Right renal cortex interstitium (tissue), 3 donors: ENCODE measurements around the gene HMOX2. TPM values are rescaled to one million over a fixed set of nuclear protein-coding genes. Genes with fewer than 3 reads are reported as not detected.

Experiments
- DNase-seq, 3 donors: peaks; one replicate each; pipeline ENCODE4 v3.0.0-alpha.2; 2013; ENCODE audit warnings: low read depth in 3 of 3, low spot score in 2 of 3
- polyA plus RNA-seq, 3 donors: library from polyadenylated mRNA; unstranded; fragments of 120-200 nt; gene quantifications; one replicate each; pipeline ENCODE4 v1.2.1, GENCODE V29; 2013; ENCODE audit not compliant: insufficient read length in 3 of 3

Gene HMOX2, protein sequence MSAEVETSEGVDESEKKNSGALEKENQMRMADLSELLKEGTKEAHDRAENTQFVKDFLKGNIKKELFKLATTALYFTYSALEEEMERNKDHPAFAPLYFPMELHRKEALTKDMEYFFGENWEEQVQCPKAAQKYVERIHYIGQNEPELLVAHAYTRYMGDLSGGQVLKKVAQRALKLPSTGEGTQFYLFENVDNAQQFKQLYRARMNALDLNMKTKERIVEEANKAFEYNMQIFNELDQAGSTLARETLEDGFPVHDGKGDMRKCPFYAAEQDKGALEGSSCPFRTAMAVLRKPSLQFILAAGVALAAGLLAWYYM
- polyA plus RNA-seq, result 10 to 100 TPM; 47.3 to 49.0 (median 48.3) TPM

GRCh38 chr16:4475880-4476788 lies at the start of gene HMOX2:
Gene HMOX2 (plus strand): TSS chr16:4476398. CDS start chr16:4505525, 29,127 bp downstream.
- DNase-seq, result peak; percentile 64 to 78 (median 72)

GRCh38 chr16:4426722-4427372 lies 49.4 kb upstream of the HMOX2 start:
- DNase-seq, result no peak

- DNase-seq, result no peak
Observed at GRCh38 chr16:4428500-4428899, 47.7 kb upstream of the HMOX2 start.

GRCh38 chr16:4431023-4431422 lies 45.2 kb upstream of the HMOX2 start:
- DNase-seq, result no peak

DNA sequence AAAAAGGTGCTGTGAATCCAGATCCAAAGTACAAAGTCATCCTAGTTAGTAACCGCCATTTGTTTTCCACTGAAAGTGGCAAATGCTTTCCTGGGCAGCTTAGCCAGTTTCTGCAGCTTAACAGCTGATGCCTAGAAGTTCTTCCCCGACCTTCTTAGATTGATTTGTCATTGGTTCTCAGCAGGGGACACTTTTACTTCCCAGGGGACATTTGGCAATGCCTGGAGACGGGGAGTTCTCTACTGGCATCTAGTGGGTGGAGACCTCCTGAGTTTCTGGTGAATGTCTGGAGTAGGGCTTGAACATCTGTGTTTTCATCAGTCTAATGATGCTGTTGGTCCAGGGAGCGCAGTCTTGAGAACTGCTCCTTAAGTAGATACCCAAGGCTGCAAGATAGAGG lies 43.0 kb upstream of the HMOX2 start:
- DNase-seq, result no peak

GRCh38 chr16:4433914-4434787 lies 42.0 kb upstream of the HMOX2 start:
- no peak for DNase-seq

- DNase-seq, result no peak
Observed at GRCh38 chr16:4435337-4436067, 40.7 kb upstream of the HMOX2 start.

DNA sequence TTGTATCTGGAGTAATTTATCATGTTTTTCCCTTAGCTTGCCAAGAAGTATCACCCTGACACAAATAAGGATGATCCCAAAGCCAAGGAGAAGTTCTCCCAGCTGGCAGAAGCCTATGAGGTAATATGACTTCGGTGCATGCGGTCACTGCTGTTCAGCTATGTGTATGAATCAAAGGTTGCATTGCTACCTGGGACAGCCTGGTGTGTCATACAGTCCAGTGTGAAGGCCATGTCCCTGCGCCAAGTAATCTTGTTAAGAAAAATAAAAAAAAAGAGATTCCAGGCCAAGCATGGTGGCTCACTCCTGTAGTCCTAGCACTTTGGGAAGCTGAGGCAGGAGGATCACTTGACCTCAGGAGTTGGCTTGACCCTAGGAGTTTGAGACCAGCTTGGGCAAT lies 38.8 kb upstream of the HMOX2 start:
- DNase-seq, result no peak

- no peak for DNase-seq
Observed at GRCh38 chr16:4442371-4442770, 33.8 kb upstream of the HMOX2 start.

DNA sequence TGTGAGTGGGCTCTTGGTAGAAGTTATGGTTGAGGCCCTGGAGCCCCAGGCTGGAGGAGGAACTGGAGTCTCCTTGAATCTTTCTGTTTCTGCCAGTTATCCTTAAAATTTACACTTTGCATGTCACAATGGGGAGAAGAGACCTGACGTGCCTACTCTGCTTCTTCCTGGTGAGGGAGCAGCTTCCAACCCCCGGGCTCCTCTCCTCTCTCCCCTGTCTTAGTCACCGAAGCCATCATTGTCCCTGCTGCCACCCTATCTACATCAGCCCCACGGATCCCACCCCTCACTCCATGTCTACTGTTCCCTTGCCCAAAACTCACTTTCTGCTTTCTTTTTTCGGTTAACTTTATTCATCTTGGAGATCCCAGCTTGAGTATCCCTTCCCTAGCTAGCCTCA lies 32.9 kb upstream of the HMOX2 start:
- no peak for DNase-seq

- DNase-seq, result no peak
Observed at GRCh38 chr16:4443986-4444385, 32.2 kb upstream of the HMOX2 start.

GRCh38 chr16:4450430-4450829 lies 25.8 kb upstream of the HMOX2 start:
- no peak for DNase-seq

DNA sequence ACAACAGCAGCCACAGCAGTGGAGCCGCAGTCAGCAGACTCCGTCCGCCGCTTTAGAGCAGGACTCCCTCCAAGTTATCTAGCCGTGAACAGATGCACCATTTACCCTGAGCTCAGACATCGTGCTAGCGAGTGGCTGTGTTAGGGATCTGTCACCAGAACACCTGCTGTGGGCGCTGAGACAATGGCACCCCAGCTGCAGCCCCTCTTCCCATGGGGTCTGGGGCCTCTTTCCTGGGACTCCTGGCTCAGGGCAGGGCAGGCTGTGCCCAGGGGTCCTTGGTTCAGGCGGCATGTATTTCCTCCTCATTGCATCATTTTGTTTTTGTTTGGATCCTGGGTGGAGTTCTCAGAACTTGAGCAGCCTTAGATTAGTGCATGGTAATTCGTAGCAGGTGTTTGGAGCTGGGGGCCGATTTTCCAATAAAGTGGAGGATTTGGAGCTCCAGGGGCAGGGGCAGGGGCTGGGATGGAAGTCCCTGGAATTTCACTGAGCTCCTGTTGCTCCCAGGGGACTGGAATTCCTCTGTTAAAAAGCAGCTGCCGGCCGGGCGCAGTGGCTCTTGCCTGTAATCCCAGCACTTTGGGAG lies 25.2 kb upstream of the HMOX2 start:
- no peak for DNase-seq

DNA sequence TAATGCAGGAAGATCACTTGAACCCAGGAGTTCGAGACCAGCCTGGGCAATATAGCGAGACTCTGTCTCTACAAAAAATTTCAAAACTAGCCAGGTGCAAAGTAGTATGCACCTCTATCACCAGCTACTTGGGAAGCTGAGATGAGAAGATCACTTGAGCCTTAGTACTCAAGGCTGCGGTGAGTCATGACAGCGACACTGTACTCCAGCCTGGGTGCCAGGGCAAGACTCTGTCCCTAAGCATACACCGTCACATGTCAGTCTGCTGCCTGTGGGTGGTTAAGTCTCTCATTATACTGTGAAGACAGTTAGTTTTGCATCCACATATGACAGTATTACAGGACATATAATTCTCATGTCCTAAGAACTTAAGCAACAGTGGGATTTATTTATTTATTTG lies 23.5 kb upstream of the HMOX2 start:
- no peak for DNase-seq

GRCh38 chr16:4454623-4455022 lies 21.6 kb upstream of the HMOX2 start:
- no peak for DNase-seq

DNA sequence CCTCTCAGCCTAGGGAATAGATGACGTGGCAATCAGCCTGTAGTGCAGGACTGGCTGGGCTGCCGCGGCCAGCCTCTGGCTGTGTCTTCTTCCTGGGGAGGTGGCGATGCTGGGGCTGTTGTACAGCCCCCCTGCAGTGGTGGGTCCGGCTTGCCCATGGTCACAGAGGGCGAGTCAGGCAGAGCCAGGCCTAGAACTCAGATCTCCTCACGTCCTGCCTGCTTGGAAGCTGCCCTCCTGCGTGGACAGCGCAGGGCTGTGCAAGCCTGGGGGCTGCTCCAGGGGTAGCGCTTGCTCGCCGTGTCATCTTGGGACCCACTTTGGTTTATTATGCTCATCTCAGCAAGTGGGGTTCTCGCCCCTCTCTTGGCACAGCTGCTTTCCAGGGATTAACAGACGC lies 21.1 kb upstream of the HMOX2 start:
- DNase-seq, result no peak

GRCh38 chr16:4455951-4456350 lies 20.2 kb upstream of the HMOX2 start:
- DNase-seq, result no peak

- DNase-seq, result no peak
Observed at GRCh38 chr16:4460936-4461249, 15.3 kb upstream of the HMOX2 start.

DNA sequence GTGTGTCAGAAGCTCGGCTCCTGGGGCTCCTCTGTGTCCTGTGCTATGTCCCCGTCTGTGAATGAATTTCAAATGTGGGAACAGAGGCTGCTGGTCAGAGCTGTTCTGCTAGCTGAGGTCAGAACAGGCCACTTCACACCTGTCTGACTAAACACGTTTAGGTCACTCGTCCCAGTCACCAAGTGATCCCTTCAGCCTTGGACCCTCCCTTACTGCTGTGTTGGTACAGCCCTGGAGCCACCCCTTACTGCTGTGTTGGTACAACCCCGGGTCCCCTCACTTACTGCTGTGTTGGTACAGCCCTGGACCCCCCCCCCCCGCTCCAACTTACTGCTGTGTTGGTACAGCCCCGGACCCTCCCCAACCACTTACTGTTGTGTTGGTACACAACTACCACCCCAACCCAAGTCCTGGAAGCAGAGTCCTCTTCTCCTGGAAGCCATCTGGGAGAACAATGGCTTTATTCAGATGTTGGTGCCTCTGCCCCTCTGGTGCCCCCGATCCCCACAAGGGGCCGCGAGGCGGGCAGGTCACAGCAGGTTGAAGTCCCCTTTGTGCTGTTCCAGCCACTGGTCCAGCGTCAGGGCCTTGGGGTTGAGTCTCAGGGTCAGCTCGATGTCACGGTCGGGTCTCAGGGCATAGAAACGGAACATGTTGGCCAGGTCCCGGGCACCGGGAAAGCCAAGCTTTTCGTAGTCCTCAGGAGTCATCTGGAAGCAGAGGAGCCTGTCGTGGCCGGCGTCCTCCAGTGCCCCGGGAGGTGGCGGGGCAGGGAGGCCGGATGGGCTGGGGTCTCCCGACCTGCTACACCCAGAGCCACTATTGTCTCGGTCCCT lies 14.7 kb upstream of the HMOX2 start:
- no peak for DNase-seq
